HG03159 (cell line): Measurements from ENCODE around the gene DNAJC5.
"Not testable (repeated sequence)": the region's sequence is repeated elsewhere in the genome, so short reads cannot be mapped to it uniquely, and the experiment has no call there.

Experiments
- ATAC-seq: cut with Tn5 transposase; IDR thresholded peaks from one replicate; pipeline ENCODE4 v1.9.1; 2021; ENCODE audit warnings: mild to moderate bottlenecking, moderate library complexity; ENCODE audit not compliant: unreplicated experiment

DNAJC5 gene

DNA sequence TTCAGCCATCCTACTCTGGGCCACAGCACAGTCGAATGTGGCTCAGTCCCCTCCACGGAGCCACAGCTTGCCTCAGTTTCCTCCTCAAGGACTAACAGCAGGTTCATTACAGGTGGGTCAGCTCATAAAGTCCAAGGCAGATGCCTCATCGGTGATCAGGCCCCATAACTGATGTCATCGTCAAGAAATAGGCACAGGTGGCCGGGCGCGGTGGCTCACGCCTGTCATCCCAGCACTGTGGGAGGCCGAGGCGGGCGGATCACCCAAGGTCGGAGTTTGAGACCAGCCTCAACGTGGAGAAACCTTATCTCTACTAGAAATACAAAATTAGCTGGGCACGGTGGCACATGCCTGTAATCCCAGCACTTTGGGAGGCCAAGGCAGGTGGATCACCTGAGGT is 57.8 kb downstream of the DNAJC5 start:
- no peak for ATAC-seq

DNA sequence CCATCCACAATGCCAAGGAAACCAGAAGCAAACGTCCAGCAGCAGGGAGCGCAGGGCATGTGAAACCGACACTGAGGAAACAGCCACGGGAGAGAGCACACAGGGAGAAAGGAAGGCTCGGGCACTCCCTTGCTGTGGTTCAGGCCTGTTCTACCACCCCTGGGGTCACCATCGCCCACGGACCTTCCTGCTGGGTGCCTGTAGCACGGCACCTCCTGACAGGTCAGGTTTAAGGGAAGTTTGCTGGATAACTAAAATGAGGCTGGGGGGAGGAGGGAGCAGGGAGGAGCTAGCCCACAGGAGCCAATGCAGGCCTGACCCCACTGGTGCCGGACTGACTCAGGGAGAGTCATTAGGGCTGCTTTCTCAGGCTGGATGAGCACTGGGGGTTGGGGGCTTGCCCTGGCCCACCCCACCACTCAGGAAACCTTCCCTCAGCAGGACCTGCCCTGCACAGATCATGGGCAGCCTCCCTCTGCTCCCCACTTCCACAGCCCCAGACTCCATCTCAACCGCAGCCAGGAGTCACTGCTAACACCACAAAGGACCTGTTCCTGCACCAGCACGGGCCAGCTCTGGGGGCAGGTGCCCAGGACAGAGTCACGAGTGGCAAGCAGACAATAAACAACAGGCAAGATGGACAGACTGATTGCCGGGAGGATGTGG is 59.0 kb downstream of the DNAJC5 start:
- no peak for ATAC-seq

DNA sequence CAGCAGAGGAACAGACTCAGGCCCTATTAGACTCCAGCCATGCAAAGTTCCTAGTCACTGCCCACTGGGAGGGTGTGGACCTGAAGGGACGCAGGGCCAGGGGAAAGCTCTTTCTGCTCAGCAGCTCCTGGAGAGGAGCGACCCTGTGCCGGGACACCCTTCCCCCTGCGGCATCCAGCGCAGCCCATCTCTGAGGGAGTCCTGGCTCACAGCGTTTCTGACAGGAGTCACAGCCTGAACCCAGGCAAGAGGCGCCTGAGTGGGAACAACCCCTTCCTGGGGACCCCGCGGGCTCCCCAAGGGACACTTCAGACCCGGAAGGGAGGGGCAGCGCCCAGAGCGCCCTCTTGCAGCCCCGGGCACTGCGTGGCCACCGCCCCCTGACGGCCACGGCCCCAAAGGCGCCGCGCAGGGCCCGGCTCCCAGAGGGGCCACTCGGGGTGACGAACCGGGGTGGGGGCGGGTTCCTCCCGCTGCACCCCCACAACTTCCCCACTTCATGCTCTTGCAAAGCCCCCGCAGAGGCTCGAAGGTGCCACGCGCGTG is 60.4 kb downstream of the DNAJC5 start:
- ATAC-seq = peak; percentile 23

DNA sequence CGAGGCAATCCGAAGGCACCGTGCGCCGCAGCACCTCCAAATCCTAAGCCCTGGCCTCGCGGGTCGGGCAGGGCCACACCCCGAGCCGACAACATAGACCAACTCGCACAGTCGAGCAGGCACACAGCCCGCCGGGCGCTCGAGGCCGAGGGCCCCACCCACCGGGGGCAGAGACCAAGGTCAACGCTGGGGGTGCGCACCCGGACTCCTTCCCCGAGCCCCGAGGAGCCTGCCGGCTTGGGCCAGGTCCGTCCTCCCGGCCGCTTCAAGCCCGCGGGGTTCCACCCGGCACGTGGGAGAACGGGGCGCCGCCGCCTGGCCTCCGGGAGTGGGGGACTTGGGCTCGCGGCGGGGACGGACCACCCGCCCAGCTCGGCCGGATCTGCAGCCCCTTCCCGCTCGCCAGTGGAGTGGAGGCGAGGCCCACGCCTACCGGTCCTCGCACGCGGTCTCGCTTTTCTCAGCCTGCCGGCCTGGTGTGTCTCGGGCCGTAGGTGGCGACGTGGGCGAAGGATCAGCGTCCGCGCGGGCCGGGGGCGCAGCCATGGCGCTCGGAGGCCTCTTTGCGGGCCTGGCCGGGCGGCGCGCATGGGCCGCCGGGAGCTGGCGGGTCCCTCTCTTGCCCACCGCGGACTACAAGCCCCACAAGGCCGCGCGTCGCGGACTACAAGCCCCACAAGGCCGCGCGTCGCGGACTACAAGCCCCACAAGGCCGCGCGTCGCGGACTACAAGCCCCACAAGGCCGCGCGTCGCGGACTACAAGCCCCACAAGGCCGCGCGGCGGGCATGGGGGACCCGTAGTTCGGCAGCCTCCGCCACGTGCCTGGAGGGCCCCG is 61.1 kb downstream of the DNAJC5 start, which contains the start of gene UCKL1:
Gene UCKL1, minus strand, starts transcription at position 590 of the 837 bp plus-strand sequence. Its CDS starts 44 bp downstream, at position 546.
- ATAC-seq = peak; percentile 69

DNA sequence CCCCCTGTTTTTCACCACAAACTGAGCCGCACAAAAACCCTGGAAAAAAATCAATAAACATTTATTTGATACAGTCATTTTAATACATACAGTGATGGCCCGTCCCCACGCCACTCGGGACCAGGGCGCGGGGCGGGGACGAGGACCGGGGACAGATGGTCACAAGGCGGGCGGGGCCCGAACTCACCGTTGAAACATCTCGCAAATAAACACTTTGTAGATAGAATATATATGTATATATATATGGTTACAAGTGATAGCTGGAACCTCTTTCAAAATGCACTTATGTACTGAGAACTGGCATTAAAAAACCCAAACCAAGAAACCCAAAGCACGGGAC is 61.7 kb downstream of the DNAJC5 start:
- peak; percentile 11 for ATAC-seq

DNA sequence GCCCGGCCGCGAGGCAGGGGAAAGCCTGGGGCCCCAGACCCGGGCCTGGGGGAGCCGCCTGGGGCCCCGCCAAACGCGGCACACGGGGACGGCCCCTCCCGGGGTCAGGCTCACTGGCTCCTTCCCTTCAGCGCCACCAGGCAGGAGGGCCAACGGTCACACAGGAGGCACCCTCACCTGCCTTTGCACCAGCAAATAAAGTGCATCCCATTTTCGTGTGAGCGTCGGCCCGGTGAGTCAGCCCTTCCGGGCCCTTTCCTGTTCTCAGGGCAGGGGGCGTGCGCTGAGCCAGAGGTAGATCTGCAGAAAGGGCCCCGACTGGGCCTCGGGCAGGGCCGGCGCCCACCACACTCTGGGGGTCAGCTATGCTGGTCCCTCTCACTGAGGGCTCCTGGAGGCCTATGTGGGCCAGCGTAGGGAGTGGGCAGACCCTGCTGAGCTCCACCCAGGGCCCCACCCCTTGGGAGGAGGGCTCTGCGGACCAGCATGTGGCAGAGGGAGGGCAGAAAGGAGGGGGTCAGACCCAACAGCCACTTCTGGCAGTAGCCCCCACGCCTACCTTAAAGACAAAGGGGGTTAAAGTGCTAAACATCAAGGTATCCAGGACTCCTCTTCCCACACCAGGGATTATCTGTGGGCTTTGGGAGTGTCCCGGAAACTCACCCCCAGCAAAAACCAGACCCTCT is 62.2 kb downstream of the DNAJC5 start:
- no peak for ATAC-seq

DNA sequence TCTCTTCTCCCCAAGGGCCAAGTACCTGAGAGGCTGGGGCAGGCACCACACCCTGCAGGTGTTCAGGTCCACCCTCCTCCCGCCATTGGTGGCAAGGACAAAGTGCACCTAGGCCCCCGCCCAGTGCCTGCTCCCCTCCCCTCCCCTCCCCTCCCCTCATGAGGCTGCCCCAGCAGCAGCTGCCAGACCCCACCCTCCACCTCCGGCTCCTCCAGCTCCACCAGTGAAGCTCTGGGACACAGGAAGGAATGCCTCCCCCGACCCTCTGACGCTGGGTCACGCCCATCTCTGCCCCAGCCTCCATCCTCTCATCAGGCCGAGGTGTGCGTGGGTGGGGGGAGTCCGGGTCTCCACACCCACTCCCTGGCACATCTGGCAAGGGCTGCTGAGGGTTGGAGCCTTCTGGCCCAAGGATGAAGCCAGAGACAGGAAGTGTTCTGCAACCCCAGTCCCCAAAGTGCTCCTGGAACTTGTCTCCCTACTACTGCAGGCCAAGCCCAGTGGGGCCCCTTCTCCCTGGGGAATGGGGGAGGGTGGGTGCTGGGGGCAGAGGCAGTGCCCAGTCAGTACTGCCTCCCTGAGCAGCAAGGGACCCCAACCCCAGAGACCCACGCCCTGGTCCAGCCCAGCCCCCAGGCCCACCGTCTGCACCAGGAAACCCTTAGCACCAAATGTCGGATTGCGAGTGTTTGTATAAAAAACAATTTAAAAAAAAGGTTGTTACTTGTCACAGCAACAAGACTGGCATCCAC is 62.9 kb downstream of the DNAJC5 start:
- ATAC-seq = no peak

DNA sequence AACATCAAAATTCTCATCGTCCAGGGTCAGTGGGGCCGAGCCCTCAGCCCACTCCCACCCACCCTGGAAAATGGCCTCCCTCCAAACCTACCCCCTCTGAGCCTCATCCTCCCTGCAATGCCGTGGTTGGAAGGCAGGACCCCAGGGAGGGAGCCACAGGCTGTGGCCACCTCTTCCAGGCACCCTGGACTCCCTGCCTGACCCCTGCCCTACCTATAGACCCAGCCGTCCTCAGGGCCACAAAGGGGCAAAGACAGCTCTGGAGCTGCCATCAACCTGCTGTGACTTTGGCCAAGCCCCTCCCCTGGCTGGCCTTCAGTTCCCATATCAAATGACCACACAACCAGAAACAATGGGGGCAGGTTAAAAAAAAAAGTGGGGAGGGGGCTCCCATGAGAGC is 63.5 kb downstream of the DNAJC5 start:
- no peak for ATAC-seq

DNA sequence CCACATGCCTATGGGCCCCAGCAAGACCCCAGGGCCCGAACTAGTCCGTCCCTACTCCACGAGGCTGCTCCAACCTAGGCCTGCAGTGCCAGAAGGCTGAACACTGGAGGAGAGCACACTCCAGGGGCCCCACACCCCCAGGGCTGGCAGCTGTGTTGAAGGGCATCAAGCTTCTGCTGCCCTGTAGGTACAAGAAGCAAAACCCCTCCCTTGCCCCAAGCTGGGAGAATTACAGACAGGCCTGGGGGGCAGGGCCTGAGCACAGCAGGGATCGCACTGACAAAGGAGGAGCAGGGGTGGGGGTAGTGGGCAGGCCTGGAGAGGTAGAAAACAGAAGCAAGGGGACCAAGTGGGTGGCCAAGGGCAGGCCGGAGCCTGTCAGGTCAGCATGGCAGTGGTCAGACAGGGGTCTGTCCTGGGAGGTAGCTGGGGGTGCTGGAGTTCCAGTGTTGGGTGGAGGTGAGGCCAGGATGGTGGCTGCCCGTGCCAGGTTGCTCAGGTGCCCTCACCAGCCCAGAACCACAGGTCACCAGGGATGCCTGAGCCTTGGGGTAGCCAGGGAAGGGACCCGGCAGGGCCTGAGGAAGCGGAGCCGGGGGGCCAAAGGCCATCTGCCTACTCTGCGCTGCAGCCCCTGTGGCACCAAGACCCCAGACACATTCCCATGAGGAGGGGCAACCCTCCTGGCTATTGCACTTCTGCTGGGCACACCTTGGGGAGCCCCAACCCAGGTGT is 64.2 kb downstream of the DNAJC5 start:
- ATAC-seq = no peak

DNA sequence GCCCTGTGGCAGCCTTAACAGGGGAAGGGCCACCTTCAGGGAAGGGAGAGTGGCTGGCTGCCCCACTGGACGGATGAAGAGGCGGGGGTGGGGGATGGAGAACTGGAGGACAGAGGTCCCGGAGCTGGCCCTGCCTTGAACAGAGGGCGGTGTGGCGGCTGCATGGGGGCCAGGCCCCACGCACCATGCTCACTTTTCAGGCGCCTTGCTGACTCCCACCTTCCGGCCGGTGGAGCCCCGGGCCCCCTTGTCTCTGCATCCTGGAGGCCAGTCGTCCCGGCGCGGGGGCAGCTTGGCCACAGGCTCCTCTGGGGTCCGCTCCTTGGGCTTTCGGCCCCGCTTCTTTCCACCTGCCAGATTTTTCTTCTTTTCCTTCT is 64.8 kb downstream of the DNAJC5 start:
- ATAC-seq = no peak

DNA sequence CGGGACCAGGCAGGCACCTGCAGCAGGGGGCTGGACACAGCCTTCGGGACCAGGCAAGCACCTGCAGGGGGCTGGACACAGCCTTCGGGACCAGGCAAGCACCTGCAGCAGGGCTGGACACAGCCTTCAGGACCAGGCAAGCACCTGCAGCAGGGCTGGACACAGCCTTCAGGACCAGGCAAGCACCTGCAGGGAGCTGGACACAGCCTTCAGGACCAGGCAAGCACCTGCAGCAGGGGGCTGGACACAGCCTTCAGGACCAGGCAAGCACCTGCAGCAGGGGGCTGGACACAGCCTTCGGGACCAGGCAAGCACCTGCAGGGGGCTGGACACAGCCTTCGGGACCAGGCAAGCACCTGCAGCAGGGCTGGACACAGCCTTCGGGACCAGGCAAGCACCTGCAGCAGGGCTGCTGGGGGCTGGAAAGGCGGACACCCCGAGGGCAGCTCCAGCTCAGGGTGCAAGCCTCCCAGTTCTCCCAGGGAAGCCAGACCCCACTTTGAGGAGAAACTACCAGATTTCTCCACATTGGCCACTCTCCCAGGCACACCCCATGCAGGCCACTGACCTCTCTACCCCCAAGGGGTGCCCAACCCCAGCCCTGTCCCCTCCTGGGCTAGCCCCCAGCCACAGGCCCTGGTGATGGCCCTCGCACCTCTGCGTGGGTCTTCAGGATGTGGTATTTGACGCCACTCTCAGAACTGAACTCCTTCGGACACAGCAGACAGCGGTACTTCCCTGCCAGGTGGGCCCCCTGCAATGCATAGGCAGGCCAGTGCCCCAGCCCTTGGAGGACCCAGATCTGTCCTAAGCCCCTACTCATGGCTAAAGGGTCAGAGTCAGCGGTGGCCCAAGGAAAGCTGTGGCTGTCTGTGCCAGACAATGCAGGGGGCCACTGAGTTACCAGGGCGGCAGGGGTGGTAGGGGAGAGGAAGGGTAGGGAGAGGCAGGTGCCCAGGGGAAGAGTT is 66.0 kb downstream of the DNAJC5 start:
- ATAC-seq = not testable (repeated sequence)

DNA sequence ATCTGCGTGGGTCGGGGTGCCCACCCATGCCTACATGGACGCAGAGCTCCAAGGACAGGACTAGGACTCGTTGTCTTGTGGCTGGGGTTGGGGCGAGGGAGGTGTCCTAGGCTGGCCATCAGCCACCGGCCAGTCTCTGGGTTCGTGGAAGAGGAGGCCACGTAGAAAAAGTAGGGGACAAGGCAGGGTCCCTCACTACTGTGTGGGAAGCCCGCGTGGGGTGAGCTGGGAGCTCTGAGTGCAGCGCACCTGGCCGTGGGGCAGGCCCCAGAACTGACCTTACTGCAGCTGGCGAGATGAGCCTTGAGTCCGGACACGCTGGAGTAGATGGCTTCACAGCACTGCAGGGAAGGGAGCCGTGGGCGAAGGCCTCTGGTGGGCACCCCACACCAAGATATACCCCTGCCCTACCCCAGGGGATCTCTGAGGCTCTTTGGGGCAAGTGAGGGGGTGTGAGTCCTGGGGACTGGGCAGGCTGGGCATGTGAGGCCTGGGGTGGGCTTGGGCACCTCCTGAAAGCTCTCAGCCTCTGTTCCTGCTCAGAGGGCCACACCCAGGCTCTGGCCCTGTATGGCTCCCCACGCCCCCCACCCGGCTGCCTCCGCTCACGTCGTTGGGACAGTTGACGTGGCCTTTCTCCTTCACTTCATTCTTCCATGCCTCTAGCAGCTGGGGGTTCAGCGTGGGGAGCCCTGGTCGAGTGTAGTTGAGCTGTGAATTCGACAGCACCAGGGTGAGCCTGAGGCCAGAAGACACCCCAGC is 66.9 kb downstream of the DNAJC5 start:
- ATAC-seq = no peak

DNA sequence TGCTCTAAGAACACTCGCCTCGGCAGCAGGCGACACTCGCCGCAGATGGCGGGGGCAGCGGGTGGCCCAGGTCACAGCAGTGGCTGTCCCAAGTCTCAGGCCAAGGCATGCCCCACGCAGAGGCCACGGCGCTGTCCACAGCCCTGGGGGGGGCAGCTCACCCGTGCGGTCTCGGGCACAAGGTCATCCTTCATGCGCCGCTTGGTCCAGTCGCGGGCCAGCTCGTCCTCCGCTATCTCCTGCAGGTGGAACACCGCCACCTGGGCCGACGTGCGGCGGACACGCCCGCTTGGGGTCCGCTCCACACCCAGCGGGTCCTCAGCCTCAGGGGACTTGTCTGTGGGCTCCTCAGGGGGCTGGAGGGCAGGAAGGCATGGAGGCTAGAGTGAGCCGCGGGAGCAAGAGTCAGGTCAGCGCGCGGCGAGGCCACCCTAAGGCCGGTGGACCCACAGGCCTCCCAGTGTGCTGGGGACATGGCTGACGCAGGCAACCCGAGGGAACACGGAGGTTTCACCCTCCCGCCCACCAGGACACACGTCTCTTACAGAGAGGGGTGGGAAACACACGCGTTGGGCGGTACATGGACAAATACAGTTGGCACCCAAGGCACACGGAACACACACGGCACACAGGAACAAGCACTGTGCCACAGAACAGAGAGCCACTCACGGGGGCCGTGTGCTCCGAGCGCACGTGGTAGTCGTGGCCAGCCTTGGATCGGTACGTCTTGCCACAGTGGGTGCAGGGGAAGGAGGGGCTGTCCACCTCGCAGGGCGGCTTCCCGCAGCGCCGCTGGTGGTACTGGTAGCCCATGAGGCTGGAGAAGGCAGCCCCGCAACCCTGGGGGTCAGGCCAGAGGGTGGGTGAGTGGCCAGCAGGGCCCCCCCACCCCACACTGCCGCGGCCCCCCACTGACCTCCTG is 67.8 kb downstream of the DNAJC5 start:
- no peak for ATAC-seq

DNA sequence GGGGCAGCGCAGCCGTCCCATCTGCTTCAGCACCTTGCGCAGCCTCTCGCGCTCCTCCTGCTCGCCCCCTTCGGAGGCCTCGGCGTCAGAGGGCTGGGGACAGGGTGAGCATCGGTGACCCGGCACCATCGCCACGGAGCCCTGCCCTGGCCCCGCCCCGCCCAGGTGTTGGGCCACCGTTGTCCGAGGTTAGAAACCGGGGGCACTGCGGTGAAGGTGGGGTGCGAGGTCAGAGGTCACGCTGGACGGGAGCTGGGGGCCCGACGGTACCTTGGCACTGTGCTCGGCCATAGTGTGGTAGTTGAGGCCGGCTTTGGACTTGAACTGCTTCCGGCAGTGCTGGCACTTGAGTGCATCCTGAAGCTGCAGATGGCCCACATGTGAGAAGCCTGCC is 68.4 kb downstream of the DNAJC5 start:
- ATAC-seq = no peak

DNA sequence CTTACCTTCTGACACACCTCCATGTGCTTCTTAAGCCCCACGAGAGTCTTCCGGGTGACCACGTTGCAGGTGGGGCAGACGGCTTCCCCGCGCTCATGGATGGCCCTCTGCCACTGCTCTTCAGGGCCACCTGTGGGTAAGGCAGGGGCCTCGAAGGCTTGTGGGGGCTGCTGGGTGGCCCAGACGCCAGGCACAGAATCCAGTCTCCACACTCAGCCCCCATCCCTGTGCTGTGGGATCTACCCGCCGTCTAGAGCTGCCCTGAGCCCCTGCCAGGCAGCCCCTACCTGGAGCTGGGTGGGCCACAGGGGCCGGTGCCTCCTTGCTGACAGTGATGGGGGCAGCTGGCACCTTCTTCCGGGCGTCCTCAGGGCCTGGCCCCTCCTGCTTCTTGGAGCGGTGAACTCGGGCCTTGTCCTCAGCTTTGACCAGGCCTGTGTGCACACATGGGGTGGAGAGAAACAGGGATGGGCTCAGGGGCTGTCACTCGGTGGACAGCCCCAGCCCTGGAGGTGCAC is 68.9 kb downstream of the DNAJC5 start:
- no peak for ATAC-seq

DNA sequence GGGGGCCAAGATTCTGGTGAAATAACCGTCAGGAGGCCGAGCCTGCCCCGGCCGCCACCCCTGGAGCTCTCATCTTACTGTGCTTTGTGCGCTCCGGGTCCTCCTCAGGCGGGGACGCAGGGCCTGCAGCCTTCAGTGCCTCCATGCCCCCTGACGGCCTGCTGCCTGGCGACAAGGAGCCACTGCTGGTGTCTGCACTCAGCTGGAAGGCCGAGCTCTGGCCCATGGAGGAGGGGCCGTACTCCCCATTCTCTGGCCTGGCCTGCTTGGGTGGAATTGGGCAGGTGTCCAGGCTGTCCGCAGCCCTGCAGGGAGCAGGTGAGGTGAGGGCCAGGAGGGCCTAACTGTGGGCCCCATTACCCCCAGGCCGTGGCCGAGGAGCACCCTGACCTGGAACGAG is 69.5 kb downstream of the DNAJC5 start:
- no peak for ATAC-seq
